Mucosa of descending colon (tissue), 3 donors: Measurements from ENCODE around the gene GMDS. TPM values are rescaled to one million over a fixed set of nuclear protein-coding genes. Genes with fewer than 3 reads are reported as not detected.

Experiments
- ATAC-seq: fragments of 200-7000 bp; cut with Tn5 transposase; one replicate; pipeline ENCODE4 v1.9.1; 2020; ENCODE audit warnings: mild to moderate bottlenecking, moderate library complexity
- DNase-seq, 3 donors: peaks; one replicate each; pipeline ENCODE4 v3.0.0-alpha.2; 2020
- H3K36me3 ChIP-seq: fragments of 200-600 bp; one replicate; pipeline ENCODE4 v1.8.0; 2021; ENCODE audit warnings: low read depth, mild to moderate bottlenecking
- H3K4me1 ChIP-seq: fragments of 200-600 bp; one replicate; pipeline ENCODE4 v1.8.0; 2021; ENCODE audit warnings: low read depth, mild to moderate bottlenecking
- H3K4me3 ChIP-seq: fragments of 200-600 bp; one replicate; pipeline ENCODE4 v1.8.0; 2021; ENCODE audit warnings: mild to moderate bottlenecking
- H3K9me3 ChIP-seq: fragments of 200-600 bp; one replicate; pipeline ENCODE4 v1.8.0; 2021; ENCODE audit warnings: mild to moderate bottlenecking
- intact Hi-C, 2 donors: fragments of 100-400 bp; cut with DNase I in 1 of 2; cut with micrococcal nuclease in 1 of 2; formaldehyde crosslinking; loops; one replicate each; pipeline versions ENCODE4 v1.11.0 to v1.11.1; 2022; cut with DNase I, micrococcal nuclease
- total RNA-seq, 3 donors: library from RNA; stranded (reverse); fragmentation: NEBNext Ultra II Directional in 2 of 3; extraction: Animal tissue kit (Norgen Biotek cat#: 25700) in 2 of 3; gene quantifications; one replicate each; pipeline versions ENCODE4 v1.2.1 to v1.2.4, GENCODE V29; 2021 to 2023
- TF ChIP-seq, protein P1 (sequence below): fragments of 200-600 bp; IDR thresholded peaks from one replicate; pipeline ENCODE4 v1.8.0; 2022; ENCODE audit warnings: antibody characterized with exemption, mild to moderate bottlenecking
- donor health status: DM: no; HTN: no; CAD: no; lungs with moderate emphysema.
- donor health status: DM: no; HTN: no; CAD: no.
- donor health status: DM: no; HTN: yes; CAD: no.

Gene GMDS
- total RNA-seq, 3 donors from 2014 or later = 68.0 to 228 (median 135) TPM

DNA sequence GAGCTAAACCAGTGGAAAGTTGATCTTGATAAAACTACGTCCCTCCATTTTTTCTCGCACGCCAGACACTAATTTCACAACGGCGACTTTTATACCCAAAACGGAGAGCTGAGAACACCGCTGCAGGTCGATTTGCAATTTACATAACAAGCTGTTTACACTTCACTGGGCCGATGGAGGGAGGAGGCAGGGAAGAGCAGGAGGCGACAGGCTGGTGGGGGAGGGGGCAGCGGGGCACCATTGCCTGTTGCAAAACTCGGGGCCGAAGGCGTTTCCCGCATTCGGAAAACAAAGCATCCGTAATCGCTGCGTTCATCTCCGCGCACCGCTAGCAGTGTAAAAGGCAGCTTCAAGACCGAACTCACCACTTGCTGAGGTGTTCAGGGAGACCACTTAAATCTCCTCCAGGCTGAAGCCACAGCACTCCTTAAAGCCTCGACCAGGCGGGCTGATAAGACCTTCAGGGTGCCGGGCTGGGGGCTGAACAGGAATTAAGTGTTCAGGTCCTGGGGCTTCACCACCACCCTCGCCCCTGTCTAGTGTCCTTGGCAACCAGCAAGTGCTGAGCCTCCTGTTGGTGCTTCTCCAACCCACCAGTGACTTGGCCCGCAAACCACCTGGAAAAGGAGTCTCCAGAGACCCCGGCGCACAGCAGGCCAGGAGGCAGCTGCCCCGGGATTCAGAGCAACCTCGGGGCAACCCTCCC is 637.7 kb downstream of the GMDS start:
- peaks cover 45% of the 10 kb centered on the region for H3K4me1 ChIP-seq
- H3K9me3 ChIP-seq = no peaks in the 10 kb centered on the region
- DNase-seq = no peak
- no peaks in the 10 kb centered on the region for H3K36me3 ChIP-seq
- H3K4me3 ChIP-seq = no peak overlapping the region
- TF ChIP-seq, protein P1, sequence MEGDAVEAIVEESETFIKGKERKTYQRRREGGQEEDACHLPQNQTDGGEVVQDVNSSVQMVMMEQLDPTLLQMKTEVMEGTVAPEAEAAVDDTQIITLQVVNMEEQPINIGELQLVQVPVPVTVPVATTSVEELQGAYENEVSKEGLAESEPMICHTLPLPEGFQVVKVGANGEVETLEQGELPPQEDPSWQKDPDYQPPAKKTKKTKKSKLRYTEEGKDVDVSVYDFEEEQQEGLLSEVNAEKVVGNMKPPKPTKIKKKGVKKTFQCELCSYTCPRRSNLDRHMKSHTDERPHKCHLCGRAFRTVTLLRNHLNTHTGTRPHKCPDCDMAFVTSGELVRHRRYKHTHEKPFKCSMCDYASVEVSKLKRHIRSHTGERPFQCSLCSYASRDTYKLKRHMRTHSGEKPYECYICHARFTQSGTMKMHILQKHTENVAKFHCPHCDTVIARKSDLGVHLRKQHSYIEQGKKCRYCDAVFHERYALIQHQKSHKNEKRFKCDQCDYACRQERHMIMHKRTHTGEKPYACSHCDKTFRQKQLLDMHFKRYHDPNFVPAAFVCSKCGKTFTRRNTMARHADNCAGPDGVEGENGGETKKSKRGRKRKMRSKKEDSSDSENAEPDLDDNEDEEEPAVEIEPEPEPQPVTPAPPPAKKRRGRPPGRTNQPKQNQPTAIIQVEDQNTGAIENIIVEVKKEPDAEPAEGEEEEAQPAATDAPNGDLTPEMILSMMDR = no peak
- no peak for ATAC-seq
- intact Hi-C loops = loop anchor here in 1 of 2 donors (10.0 kb wide), 4 partner anchors 497 to 1027 kb away; no protein-coding TSS in a partner anchor

DNA sequence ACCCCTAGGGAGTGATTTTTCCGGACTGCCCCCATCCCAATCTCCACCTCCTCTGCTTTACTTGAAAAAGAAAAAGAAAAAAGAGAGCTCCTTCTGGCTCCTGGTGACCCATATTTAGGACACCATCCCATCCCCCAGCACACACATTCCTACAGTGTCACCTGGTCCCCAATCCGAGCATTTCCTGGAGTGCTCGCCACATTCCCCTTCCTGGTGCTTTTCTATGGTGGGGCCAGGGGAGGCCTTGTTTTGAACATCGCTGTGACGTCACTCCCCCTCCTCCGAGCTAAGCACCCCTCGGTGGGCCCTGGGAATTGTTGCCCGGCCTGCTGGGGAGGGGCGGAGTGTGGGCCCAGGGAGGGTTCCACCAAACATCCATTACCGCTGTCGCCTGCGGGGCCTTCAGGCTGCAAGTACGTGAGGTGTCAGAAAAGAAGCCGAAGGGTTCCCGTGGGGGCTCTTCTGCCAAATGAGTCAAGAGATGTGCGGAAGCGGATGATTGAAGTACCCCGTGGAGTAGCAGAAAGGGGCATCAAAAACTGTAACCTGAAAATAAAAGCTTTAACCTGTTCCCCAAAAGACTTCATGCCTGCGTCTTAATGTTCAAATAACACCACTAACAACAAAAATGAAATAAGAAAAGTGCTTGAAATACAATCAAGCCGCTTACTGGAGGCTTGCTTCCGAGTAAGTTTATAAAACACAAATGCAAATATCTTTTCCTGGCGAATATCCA is 638.5 kb downstream of the GMDS start:
- peaks cover 38% of the 10 kb centered on the region for H3K4me1 ChIP-seq
- DNase-seq (no peak), ATAC-seq (no peak)
- TF ChIP-seq, protein P1 = no peak
- no peaks in the 10 kb centered on the region for H3K36me3 ChIP-seq
- H3K4me3 ChIP-seq = no peak overlapping the region
- intact Hi-C loops = loop anchor here in 1 of 2 donors (10.0 kb wide), 4 partner anchors 498 to 1028 kb away; no protein-coding TSS in a partner anchor
- H3K9me3 ChIP-seq = no peaks in the 10 kb centered on the region

DNA sequence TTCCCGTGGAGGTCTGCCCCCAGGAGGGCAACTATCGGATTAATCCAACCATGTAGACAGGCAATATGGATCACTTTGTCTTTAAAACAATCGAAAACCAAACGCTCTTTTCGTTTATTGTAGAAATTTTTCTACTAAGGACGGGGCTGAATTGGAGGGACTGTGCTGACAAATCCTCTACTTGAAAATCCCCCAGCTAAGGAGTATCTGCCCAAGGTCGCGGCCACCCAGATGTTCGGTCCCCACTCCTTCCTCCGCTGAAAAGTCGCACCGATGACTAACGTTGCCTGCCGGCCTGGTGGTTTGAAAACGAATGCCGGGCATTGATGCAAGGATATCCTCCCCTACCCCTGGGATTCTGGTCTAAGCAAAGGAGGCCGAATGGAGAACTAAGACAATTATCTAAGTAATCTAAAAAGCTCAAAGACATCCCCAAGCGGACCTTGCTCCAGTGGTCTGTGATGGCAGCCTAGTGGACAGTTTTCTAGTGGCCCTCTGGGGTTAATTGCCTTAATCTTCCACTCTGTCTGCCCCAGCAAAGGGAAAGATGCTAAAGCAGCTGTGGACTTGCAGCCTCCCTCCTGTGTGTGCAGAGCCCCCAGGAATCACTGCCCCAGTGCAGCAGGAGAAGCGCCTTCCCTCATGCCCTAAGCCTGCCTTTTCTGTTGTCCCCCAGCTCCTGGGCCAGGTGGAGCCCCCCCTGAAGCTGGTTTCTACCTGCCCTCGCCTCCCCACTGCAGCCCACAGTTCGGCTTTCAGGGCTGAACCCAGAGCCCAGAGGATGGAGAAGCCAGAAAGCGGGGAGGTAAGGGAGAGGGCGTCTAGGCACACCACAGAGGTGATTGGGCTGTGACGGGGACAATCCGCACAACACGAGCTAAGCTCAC is 639.3 kb downstream of the GMDS start:
- TF ChIP-seq, protein P1 = no peak
- Histone ChIP-seq H3K4me3 (no peak overlapping the region), H3K9me3 (no peaks in the 10 kb centered on the region), H3K36me3 (no peaks in the 10 kb centered on the region), H3K4me1 (peaks cover 32% of the 10 kb centered on the region)
- ATAC-seq = no peak
- DNase-seq = no peak
- intact Hi-C loops = loop anchor here in 1 of 2 donors (10.0 kb wide), 4 partner anchors 499 to 1029 kb away; no protein-coding TSS in a partner anchor

DNA sequence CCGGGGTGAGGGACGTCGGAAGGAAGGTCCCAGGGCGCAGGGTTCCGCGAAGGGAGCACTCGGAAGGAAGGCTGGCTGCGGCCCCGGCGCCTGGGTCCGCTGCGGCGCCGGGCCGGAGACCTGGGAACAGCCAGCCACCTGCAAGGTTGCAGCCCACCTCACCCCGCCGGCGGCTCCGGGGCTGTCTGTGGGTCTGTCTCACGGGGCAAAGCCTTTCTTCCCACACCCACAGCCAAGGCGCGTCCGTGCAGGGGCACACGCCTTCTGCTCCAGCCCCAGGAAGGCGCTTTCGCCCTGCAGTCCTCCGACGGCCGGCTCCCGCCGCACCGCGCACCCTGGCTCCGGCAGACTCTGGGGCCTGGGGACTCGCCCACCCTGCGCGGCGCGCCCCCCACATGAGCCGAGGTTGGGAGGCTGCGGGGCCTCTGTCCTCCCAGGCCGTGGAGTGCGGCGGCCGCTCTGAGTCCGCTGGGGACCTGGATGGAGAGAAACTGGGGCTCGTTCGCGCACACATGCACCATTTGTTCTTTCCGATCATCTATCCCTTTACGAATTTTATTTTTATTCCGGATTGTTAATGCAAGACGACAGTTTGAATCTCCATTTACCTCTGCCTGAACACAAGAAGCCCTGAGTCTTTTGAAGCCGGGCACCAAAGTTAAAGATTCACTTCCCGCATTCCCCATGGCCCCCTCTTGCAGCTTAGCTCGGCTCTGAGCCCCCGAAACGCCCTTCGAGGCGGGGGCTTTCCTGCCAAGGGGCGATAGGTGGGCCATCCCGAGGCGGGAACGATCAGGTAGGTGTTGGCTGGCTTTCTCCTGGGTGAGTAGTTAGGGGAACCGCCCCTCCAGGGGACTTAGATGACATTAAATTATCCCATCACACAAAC is 640.2 kb downstream of the GMDS start:
- Histone ChIP-seq H3K36me3 (no peaks in the 10 kb centered on the region), H3K9me3 (no peaks in the 10 kb centered on the region), H3K4me1 (peaks cover 24% of the 10 kb centered on the region), H3K4me3 (no peak overlapping the region)
- no peak for DNase-seq
- TF ChIP-seq, protein P1 = no peak
- intact Hi-C loops = loop anchor here in 1 of 2 donors (10.0 kb wide), 4 partner anchors 500 to 1030 kb away; no protein-coding TSS in a partner anchor
- peak; percentile 27 for ATAC-seq
